Measurements from ENCODE around the gene NFATC1.

Gene NFATC1

DNA sequence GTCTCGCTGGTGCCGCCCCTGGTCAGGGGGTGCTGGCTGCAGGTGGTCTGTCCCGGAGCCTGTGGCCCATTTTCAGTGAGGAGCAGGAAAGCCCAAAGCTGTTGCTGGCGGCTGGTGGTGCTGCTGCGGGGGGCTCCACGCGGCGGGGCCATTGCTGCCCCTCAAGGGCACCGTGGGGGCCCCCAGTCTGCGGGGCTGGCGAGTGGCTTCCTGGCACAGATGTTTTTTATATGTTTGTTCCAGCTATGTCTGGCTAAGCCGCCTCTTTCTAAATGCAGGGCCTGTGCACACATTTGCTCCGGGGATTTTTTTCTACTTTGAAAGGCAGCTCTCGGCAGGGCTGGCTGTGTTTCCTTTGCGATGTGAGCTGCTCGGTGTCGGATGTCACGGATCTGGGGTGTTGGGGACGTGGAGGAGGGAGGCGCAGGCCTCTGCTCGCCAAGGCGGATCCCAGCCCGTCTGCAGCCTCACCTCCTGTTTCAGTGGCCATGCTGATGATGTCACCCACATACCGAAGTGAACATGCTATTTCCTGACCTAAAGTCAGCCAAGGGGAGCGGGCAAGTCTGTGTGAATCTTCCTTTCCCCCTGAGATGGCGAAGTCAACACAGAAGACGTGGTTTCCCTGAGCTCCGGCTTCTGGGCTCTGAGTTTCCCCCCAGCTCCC, 171.9 kb downstream of the NFATC1 start:
- no peak for DNase-seq (ENCODE audit: low read depth in 2 of 2, low spot score in 1 of 2)

DNA sequence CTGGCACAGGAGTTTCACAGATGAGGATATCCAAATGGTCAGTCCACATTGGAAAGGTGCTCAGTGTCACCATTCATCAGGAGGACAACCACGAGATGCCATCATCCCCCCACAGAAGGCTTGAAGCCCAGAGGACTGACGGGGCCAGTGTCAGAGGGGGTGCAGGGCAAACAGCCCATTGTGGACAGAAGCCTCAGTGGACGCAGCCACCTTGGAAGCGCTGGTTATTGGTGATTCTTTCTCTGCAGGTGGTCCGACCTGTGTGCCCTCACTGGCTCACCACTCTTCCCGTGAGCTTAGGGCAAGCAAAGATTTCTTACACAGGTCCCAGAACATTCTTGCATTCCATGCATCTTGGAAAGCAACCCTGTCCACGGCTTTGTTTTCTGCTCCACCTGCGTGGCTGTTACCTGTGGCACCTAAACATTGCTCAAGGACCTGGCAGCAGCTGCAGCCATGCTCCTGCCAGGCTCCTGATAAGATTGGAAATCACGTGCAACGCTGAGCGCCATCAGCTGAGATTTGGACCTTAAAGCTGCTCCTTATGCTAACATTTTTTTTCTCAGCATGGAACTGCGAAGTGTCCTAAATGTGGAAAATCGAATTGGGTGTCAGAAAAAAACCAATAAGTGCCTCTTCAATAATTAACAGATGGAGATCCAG, 172.9 kb downstream of the NFATC1 start:
- DNase-seq (ENCODE audit: low read depth in 2 of 2, low spot score in 1 of 2): no peak

GRCh38 chr18:79569720-79570119, 174.0 kb downstream of the NFATC1 start:
- DNase-seq (ENCODE audit: low read depth in 2 of 2, low spot score in 1 of 2): no peak

- no peak for DNase-seq (ENCODE audit: low read depth in 2 of 2, low spot score in 1 of 2)
Observed at GRCh38 chr18:79570266-79571201, 174.8 kb downstream of the NFATC1 start.

- DNase-seq (ENCODE audit: low read depth in 2 of 2, low spot score in 1 of 2): no peak
Observed at GRCh38 chr18:79571211-79572092, 175.7 kb downstream of the NFATC1 start.

DNA sequence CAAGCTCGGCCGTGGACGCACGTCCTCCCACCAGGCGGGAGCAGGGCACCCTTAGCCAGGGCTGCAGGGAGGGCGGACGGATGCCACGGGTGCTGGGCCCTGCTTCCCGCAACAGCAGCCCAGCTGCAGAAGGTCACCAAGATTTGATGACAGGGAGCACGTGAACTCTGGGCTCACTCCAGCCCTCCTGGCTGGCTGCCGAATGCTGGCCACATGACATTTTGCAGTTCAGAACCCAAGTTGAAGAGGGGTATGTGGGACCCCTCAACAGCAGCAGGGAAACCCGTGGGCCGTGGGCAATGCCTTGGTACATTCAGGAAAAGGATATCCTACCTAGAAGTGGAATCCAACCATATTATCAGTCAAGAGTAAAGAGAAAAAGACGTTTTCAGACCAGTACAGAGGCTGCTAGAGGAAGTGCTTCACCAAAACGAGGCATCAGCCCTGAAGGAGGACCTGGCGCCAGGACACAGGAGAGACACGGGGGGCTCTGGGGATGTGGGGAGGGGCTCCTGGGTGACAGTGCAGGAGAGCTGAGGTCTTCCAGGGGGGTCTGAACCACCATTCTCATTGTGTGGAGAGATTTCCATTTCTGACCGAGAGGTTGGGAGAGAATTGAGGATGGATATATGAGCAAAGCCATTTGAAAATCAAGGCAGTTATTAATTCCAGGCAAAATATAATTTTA, 176.5 kb downstream of the NFATC1 start:
- DNase-seq (ENCODE audit: low read depth in 2 of 2, low spot score in 1 of 2): no peak

DNA sequence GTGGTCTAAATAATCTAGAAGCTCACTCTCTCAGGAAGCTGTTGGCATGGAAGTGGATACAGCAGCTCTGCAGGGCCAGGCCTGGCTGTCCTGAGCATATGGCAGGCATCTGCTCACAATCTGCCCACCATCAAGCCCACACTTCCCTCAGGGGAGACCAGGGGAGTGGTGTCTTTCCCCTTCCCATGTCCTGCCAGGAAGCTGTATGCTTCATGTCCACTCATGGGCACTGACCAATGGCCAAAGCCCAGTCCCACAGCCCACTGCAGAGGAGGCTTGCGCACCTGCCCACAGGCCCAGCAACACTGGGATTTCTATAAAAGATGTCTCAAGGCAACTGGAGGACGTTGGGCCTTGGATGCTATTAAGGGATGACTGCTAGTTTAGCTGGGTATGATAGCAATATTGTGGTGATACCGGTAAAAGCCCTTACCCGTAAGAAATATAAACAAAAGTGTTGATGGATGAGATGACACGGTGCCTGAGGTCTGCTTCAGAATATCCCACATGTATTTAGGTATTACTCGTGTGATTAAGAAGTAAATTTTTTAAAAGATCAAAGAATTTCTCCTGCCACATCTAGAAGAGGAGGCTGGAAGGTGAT, 177.2 kb downstream of the NFATC1 start:
- no peak for DNase-seq (ENCODE audit: low read depth in 2 of 2, low spot score in 1 of 2)

GRCh38 chr18:79573921-79574491, 178.3 kb downstream of the NFATC1 start:
- DNase-seq (ENCODE audit: low read depth in 2 of 2, low spot score in 1 of 2): no peak

GRCh38 chr18:79574938-79575525, 179.3 kb downstream of the NFATC1 start:
- no peak for DNase-seq (ENCODE audit: low read depth in 2 of 2, low spot score in 1 of 2)

GRCh38 chr18:79575891-79576685, 180.4 kb downstream of the NFATC1 start:
- no peak for DNase-seq (ENCODE audit: low read depth in 2 of 2, low spot score in 1 of 2)

- DNase-seq (ENCODE audit: low read depth in 2 of 2, low spot score in 1 of 2): no peak
Observed at GRCh38 chr18:79576686-79577351, 181.1 kb downstream of the NFATC1 start.

GRCh38 chr18:79577451-79578395, 182.0 kb downstream of the NFATC1 start:
- no peak for DNase-seq (ENCODE audit: low read depth in 2 of 2, low spot score in 1 of 2)

DNA sequence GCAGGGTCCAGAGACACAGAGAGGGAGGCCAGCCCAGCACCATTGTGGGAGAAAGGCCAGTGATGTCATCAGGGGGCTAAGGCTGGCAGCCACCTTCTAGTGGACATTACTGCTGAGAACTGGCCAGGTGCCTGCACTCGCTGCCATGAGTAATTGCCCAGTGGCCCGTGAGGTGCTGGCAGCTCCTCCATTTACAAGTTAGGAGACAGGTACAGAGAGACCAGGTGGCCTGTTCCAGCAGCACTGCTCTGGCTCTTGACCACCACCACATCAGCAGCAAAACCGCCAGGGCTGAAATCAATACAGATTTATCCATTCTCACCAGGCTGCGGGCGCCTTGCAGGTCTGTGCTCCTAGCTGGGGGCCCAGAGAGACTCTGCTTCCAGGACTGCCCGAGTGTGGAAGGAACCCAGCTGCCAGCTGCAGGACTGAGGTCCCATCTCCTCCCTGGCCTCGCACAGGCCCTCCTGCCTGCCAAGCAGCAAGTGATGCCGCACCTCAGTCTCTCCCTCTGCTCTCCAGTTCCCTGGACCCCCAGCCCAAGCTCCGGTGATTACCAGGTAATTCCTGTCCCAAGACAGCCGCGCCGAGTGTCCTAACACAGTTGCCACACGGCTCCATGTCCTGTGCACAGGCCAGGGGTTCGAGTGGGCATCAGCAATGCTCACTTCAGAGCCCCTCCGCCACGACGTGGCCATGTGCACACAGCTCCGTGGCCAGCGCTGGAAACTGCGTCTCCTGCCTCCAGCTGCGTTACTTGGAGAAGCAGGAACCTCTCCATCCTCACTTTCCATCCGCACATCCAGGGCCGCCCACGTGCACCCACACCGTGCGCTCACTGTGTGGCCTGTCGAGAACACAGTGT, 182.9 kb downstream of the NFATC1 start:
- no peak for DNase-seq (ENCODE audit: low read depth in 2 of 2, low spot score in 1 of 2)
